GM12878 (cell line): Measurements from ENCODE around the gene KIF2C. TPM values are rescaled to one million over a fixed set of nuclear protein-coding genes. Genes with fewer than 3 reads are reported as not detected.

Experiments used
- ATF7 ChIP-seq: fragments of 450-650 bp; IDR thresholded peaks from 2 replicates; pipeline ENCODE4 v1.6.1; 2016; ENCODE audit warnings: low read depth, mild to moderate bottlenecking
- BCL3 ChIP-seq: IDR thresholded peaks from 2 replicates; pipeline ENCODE4 v1.6.1; 2011; ENCODE audit warnings: borderline replicate concordance, low read depth, mild to moderate bottlenecking, moderate library complexity, low read length; ENCODE audit not compliant: insufficient read depth, poor library complexity, severe bottlenecking
- CEBPB ChIP-seq, 2 experiments: fragments of 150-350 bp in 1 of 2; IDR thresholded peaks; 2 replicates each; pipeline ENCODE4 v1.6.1; 2012 to 2014; ENCODE audit warnings: low read depth in 2 of 2, low read length in 2 of 2, borderline replicate concordance in 1 of 2, inconsistent platforms in 1 of 2
- DPF2 ChIP-seq: fragments of 450-650 bp; IDR thresholded peaks from 2 replicates; pipeline ENCODE4 v1.6.1; 2017; ENCODE audit warnings: mild to moderate bottlenecking
- ELK1 ChIP-seq: IDR thresholded peaks from 2 replicates; pipeline ENCODE4 v1.6.1; 2012; ENCODE audit warnings: low read depth, low read length, improper control_type of control experiment
- ETV6 ChIP-seq, 2 experiments: fragments of 450-650 bp in 1 of 2; IDR thresholded peaks in 1 of 2; conservative IDR thresholded peaks in 1 of 2; 2 replicates each; pipeline ENCODE4 v1.6.1; 2014; ENCODE audit warnings: antibody characterized with exemption in 1 of 2, borderline replicate concordance in 1 of 2, low read depth in 1 of 2, mild to moderate bottlenecking in 1 of 2, moderate library complexity in 1 of 2
- GABPA ChIP-seq: IDR thresholded peaks from 2 replicates; pipeline ENCODE4 v1.6.1; 2014; ENCODE audit warnings: antibody characterized with exemption, low read depth, mild to moderate bottlenecking, inconsistent platforms
- GATAD2B ChIP-seq: fragments of 450-650 bp; conservative IDR thresholded peaks from 2 replicates; pipeline ENCODE4 v1.6.1; 2017; ENCODE audit warnings: low read depth, mild to moderate bottlenecking, moderate library complexity
- HCFC1 ChIP-seq: fragments of 150-350 bp; IDR thresholded peaks from 2 replicates; pipeline ENCODE4 v1.6.1; 2014; ENCODE audit warnings: low read length
- IKZF2 ChIP-seq, 2 experiments: fragments of 450-650 bp; IDR thresholded peaks; 2 replicates each; pipeline ENCODE4 v1.6.1; 2017; ENCODE audit warnings: mild to moderate bottlenecking in 2 of 2, moderate library complexity in 2 of 2
- JUNB ChIP-seq: IDR thresholded peaks from 2 replicates; pipeline ENCODE4 v1.6.1; 2016; ENCODE audit warnings: antibody characterized with exemption, mild to moderate bottlenecking
- KDM1A ChIP-seq: fragments of 200-600 bp; sonication (generic); IDR thresholded peaks from 2 replicates; pipeline ENCODE4 v1.6.1; 2016; ENCODE audit warnings: borderline replicate concordance
- NR2C1 ChIP-seq: fragments of 450-650 bp; IDR thresholded peaks from 2 replicates; pipeline ENCODE4 v1.6.1; 2017; ENCODE audit warnings: antibody characterized with exemption, mild to moderate bottlenecking, moderate library complexity
- PKNOX1 ChIP-seq: fragments of 450-650 bp; IDR thresholded peaks from 2 replicates; pipeline ENCODE4 v1.6.1; 2016; ENCODE audit warnings: mild to moderate bottlenecking
- REST ChIP-seq: IDR thresholded peaks from 2 replicates; pipeline ENCODE4 v1.6.1; 2012; ENCODE audit warnings: mild to moderate bottlenecking, low read depth, low read length
- STAT3 ChIP-seq: IDR thresholded peaks from 2 replicates; pipeline ENCODE4 v1.6.1; 2011; ENCODE audit warnings: low read depth, low read length, improper control_type of control experiment
- TAF1 ChIP-seq: IDR thresholded peaks from 2 replicates; pipeline ENCODE4 v1.6.1; 2011; ENCODE audit warnings: mild to moderate bottlenecking, low read depth, low read length, borderline replicate concordance
- TARDBP ChIP-seq: IDR thresholded peaks from 2 replicates; pipeline ENCODE4 v1.6.1; 2016; ENCODE audit warnings: borderline replicate concordance
- USF1 ChIP-seq: IDR thresholded peaks from 2 replicates; pipeline ENCODE4 v1.6.1; 2011; ENCODE audit warnings: borderline replicate concordance, low read depth, mild to moderate bottlenecking, moderate library complexity, mixed read lengths, low read length; ENCODE audit not compliant: insufficient read depth; ENCODE audit errors: extremely low read length
- WRNIP1 ChIP-seq: IDR thresholded peaks from 2 replicates; pipeline ENCODE4 v1.6.1; 2011; ENCODE audit warnings: low read depth, low read length, improper control_type of control experiment, borderline replicate concordance
- YY1 ChIP-seq: IDR thresholded peaks from 2 replicates; pipeline ENCODE4 v1.6.1; 2011; ENCODE audit warnings: low read depth, mild to moderate bottlenecking, low read length
- ZNF207 ChIP-seq: fragments of 450-650 bp; IDR thresholded peaks from 2 replicates; pipeline ENCODE4 v1.6.1; 2014; ENCODE audit warnings: antibody characterized with exemption, mild to moderate bottlenecking, borderline replicate concordance
- polyA plus RNA-seq, 11 experiments: library from polyadenylated mRNA; depleted of rRNA in 4 of 11; unstranded in 6 of 11; stranded (reverse) in 5 of 11; fragments of >200 nt; fragmentation: Nextera tagmentation in 4 of 11; fragmentation: Illumina TruSeq in 1 of 11; extraction: Ambion mirVana in 4 of 11; extraction: Trizol in 1 of 11; gene quantifications; 1 replicate in 1 of 11; 2 replicates in 10 of 11; pipeline versions ENCODE4 v1.2.1 to v1.2.3, GENCODE V29; 2011 to 2016; ENCODE audit warnings: inconsistent platforms in 2 of 11, missing spikeins in 2 of 11, low read depth in 1 of 11
- total RNA-seq, 4 experiments: library from RNA; depleted of rRNA in 3 of 4; stranded (reverse); fragments of >200 nt in 3 of 4; fragmentation: Illumina TruSeq in 1 of 4; extraction: Trizol in 1 of 4; gene quantifications; 2 replicates each; pipeline versions ENCODE4 v1.2.1 to v1.2.3, GENCODE V29; 2013 to 2021

Gene KIF2C
- total and polyA plus RNA-seq, 10 of the 15 experiments (the other 5 are each of a cell fraction or from before 2014, with no cell fraction given) = 42.3 to 104 (median 83.8) TPM

- TF ChIP-seq BCL3 (peak; percentile 27), CEBPB (IDR thresholded peaks at IDR 0.05; ENCODE audit: borderline replicate concordance in 1 of 2, low read depth in 2 of 2, low read length in 2 of 2) (no peak), ELK1 (0 out of 2 replicates have a peak, but pooled peaks have one; percentile 27), ZNF207 (peak; percentile 56), REST (no peak), NR2C1 (no peak), KDM1A (no peak), STAT3 (no peak), TARDBP (no peak), WRNIP1 (no peak), PKNOX1 (0 out of 2 replicates have a peak, but pooled peaks have one; percentile 8), ATF7 (peak; percentile 75), HCFC1 (no peak), IKZF2 (IDR thresholded peaks at IDR 0.05) (peak; percentile 48 to 52; a peak in 2 of 4 replicates), YY1 (peak; percentile 6; the same call in 1 of the 2 replicates), USF1 (no peak), ETV6 (conservative IDR thresholded peaks at IDR 0.05 in 1 of 2, IDR thresholded peaks at IDR 0.05 in 1 of 2; ENCODE audit: borderline replicate concordance in 1 of 2, low read depth in 1 of 2) (peak in 1 of 2 experiments; percentile 66; a peak in 2 of 4 replicates), JUNB (no peak), TAF1 (0 out of 2 replicates have a peak, but pooled peaks have one; percentile 19), GABPA (no peak), GATAD2B (no peak; the same call in 1 of the 2 replicates), DPF2 (peak; percentile 87)
These were observed 67.9 kb downstream of the KIF2C start (continued) for GRCh38 chr1:44807364-44808062.
